NK-92 treated with Interleukin-12 subunit alpha and Interleukin-12 subunit beta, amount 100 ng/mL, for 24 hours (cell line): Measurements from ENCODE around the gene PTGER1.

Experiments used
- DNase-seq: peaks from one replicate; lab custom pipeline; 2025; lab: John Stamatoyannopoulos, UW

PTGER1 gene

GRCh38 chr19:14441041-14441938 lies 33.9 kb downstream of the PTGER1 start:
- DNase-seq: no peak

GRCh38 chr19:14440049-14440448 lies 35.1 kb downstream of the PTGER1 start:
- DNase-seq: peak; percentile 73

GRCh38 chr19:14439014-14439413 lies 36.1 kb downstream of the PTGER1 start:
- no peak for DNase-seq

GRCh38 chr19:14437578-14438140 lies 37.5 kb downstream of the PTGER1 start:
- DNase-seq: no peak

- no peak for DNase-seq
Observed at GRCh38 chr19:14435320-14436050, 39.7 kb downstream of the PTGER1 start.

GRCh38 chr19:14434543-14435319 lies 40.4 kb downstream of the PTGER1 start:
- DNase-seq: no peak

- DNase-seq: no peak
Observed at GRCh38 chr19:14433554-14434501, 41.3 kb downstream of the PTGER1 start.

GRCh38 chr19:14432791-14433553 lies 42.2 kb downstream of the PTGER1 start, which contains the start of gene PKN1:
Gene PKN1 (plus strand): TSS chr19:14433306. CDS start chr19:14433522, 216 bp downstream.
- no peak for DNase-seq

GRCh38 chr19:14430712-14431111 lies 44.4 kb downstream of the PTGER1 start:
- no peak for DNase-seq

GRCh38 chr19:14428882-14429416 lies 46.2 kb downstream of the PTGER1 start:
- no peak for DNase-seq

GRCh38 chr19:14427461-14427860 lies 47.7 kb downstream of the PTGER1 start:
- DNase-seq: no peak

GRCh38 chr19:14425696-14426138 lies 49.4 kb downstream of the PTGER1 start:
- DNase-seq: no peak
